ENCODE data around the gene SP140.

DNA sequence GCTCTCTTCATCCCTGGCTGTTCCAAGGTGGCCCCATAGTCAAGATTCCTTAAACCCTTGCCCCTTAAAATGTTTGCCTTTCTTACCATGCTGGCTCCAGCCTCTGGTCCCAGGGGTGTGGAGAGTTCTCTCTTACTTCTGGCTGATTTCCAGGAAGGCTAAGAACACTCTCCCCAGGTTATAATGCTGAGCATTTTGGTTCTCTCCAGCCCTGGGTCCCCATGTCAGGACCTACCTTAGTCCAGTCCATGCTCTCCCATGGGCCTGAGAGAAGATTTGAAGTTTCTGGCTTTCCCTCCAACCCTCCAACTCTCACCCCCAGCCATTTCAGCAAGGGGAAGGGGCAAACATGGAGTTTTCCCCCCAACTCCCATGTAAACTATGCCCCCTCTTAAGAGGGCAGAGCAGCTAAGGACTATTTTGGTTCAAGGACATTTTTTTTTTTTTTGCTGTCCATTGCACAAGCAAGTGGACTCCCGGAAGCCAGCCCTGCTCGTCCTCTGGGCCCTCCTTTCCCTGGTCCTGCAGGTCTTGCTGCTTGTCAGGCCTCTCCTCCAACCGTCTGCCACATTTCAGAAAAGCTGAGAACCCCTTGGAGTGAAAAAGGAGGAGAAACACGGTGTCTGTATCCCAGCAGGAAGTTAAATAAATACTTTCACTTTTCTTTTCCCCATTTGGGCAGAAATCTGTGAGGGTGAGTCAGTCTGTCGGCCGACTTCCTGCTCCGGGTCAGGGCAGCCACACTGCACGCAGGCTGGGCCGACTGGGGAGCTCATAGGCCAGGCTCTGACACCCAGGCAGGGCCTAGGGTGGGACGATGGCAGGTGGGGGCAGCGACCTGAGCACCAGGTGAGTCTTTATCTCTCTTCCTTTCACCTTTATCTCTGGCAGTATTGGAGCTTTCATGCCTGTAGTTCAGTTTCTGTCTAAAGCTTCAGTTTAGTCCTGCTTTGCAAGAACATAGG lies 101.2 kb downstream of the SP140 start, which contains the start of gene SP140L:
- TF ChIP-seq POLR2A (IDR thresholded peaks at IDR 0.05; ENCODE audit: low read depth, low read length) (peak; percentile 68; the same call in 1 of the 2 replicates), POLR2AphosphoS5 (IDR thresholded peaks at IDR 0.05; ENCODE audit: low read depth, low read length) (peak; percentile 27; the same call in 1 of the 2 replicates)
